H9 (cell line): ENCODE measurements around the gene PTPN11. TPM values are rescaled to one million over a fixed set of nuclear protein-coding genes. Genes with fewer than 3 reads are reported as not detected.

Source experiments
- DNase-seq: peaks from one replicate; pipeline ENCODE4 v3.0.0-alpha.2; 2017
- H2AFZ ChIP-seq: one replicate; pipeline ENCODE4 v1.6.1; 2013; ENCODE audit warnings: mild to moderate bottlenecking, low read length, control low read depth, moderate library complexity
- H2AK5ac ChIP-seq: 2 replicates; pipeline ENCODE4 v1.6.1; 2013; ENCODE audit warnings: low read length, control low read depth, mixed read lengths; ENCODE audit not compliant: insufficient read length
- H2BK120ac ChIP-seq: one replicate; pipeline ENCODE4 v1.6.1; 2013; ENCODE audit warnings: low read depth, mild to moderate bottlenecking, low read length, control low read depth, inconsistent platforms; ENCODE audit not compliant: poor library complexity, severe bottlenecking
- H2BK12ac ChIP-seq: 2 replicates; pipeline ENCODE4 v1.6.1; 2013; ENCODE audit warnings: low read length, control low read depth, mixed read lengths, low read depth; ENCODE audit not compliant: insufficient read length
- H2BK15ac ChIP-seq: 2 replicates; pipeline ENCODE4 v1.6.1; 2013; ENCODE audit warnings: low read depth, low read length, control low read depth
- H2BK20ac ChIP-seq: one replicate; pipeline ENCODE4 v1.6.1; 2013; ENCODE audit warnings: low read depth, mild to moderate bottlenecking, low read length, control low read depth, inconsistent platforms; ENCODE audit not compliant: poor library complexity, severe bottlenecking
- H2BK5ac ChIP-seq: 2 replicates; pipeline ENCODE4 v1.6.1; 2013; ENCODE audit warnings: low read length, control low read depth, mixed read lengths; ENCODE audit not compliant: insufficient read length
- H3K14ac ChIP-seq: 2 replicates; pipeline ENCODE4 v1.6.1; 2013; ENCODE audit warnings: low read length, control low read depth; ENCODE audit not compliant: insufficient read depth
- H3K18ac ChIP-seq: 2 replicates; pipeline ENCODE4 v1.6.1; 2013; ENCODE audit warnings: low read depth, mild to moderate bottlenecking, mixed read lengths, low read length, control low read depth; ENCODE audit not compliant: insufficient read length
- H3K23ac ChIP-seq: 2 replicates; pipeline ENCODE4 v1.6.1; 2013; ENCODE audit warnings: low read length, control low read depth, mixed read lengths, low read depth; ENCODE audit not compliant: insufficient read length
- H3K23me2 ChIP-seq: 2 replicates; pipeline ENCODE4 v1.6.1; 2013; ENCODE audit warnings: low read depth, mild to moderate bottlenecking, mixed read lengths, low read length, control low read depth; ENCODE audit not compliant: insufficient read length, poor library complexity, severe bottlenecking
- H3K27ac ChIP-seq: 2 replicates; pipeline ENCODE4 v1.5.1; 2013; ENCODE audit warnings: low read length, control low read depth, mixed read lengths, low read depth; ENCODE audit not compliant: insufficient read length
- H3K27me3 ChIP-seq: 2 replicates; pipeline ENCODE4 v1.6.1; 2013; ENCODE audit warnings: low read length, control low read depth, inconsistent platforms; ENCODE audit not compliant: insufficient read depth
- H3K4ac ChIP-seq: 2 replicates; pipeline ENCODE4 v1.6.1; 2013; ENCODE audit warnings: low read depth, mild to moderate bottlenecking, control low read depth, inconsistent platforms, low read length, moderate library complexity
- H3K4me1 ChIP-seq: 2 replicates; pipeline ENCODE4 v1.6.1; 2013; ENCODE audit warnings: low read length, control low read depth, inconsistent platforms; ENCODE audit not compliant: insufficient read depth
- H3K4me2 ChIP-seq: 2 replicates; pipeline ENCODE4 v1.6.1; 2013; ENCODE audit warnings: low read length, control low read depth, mixed read lengths; ENCODE audit not compliant: insufficient read length, insufficient read depth
- H3K56ac ChIP-seq: 2 replicates; pipeline ENCODE4 v1.6.1; 2013; ENCODE audit warnings: low read depth, mild to moderate bottlenecking, mixed read lengths, low read length, control low read depth; ENCODE audit not compliant: insufficient read length
- H3K79me1 ChIP-seq: 2 replicates; pipeline ENCODE4 v1.6.1; 2013; ENCODE audit warnings: low read depth, mild to moderate bottlenecking, moderate library complexity, low read length, control low read depth, inconsistent platforms; ENCODE audit not compliant: insufficient read depth, poor library complexity, severe bottlenecking
- H3K79me2 ChIP-seq: 2 replicates; pipeline ENCODE4 v1.6.1; 2013; ENCODE audit warnings: low read length, control low read depth, inconsistent platforms; ENCODE audit not compliant: insufficient read depth
- H3K9ac ChIP-seq: 2 replicates; pipeline ENCODE4 v1.6.1; 2013; ENCODE audit warnings: low read length, control low read depth, mixed read lengths; ENCODE audit not compliant: insufficient read length; ENCODE audit errors: extremely low read depth
- H3K9me3 ChIP-seq: one replicate; pipeline ENCODE4 v1.6.1; 2013; ENCODE audit warnings: low read depth, low read length, inconsistent platforms; ENCODE audit not compliant: control insufficient read depth
- H3T11ph ChIP-seq: one replicate; pipeline ENCODE4 v1.6.1; 2013; ENCODE audit warnings: mild to moderate bottlenecking, low read length, control low read depth, inconsistent platforms
- H4K20me1 ChIP-seq: one replicate; pipeline ENCODE4 v1.6.1; 2013; ENCODE audit not compliant: control insufficient read depth, insufficient read length, insufficient read depth
- H4K5ac ChIP-seq: 2 replicates; pipeline ENCODE4 v1.6.1; 2013; ENCODE audit warnings: low read depth, mild to moderate bottlenecking, mixed read lengths, low read length, control low read depth; ENCODE audit not compliant: insufficient read length
- H4K8ac ChIP-seq: replicated peaks from 2 replicates; pipeline ENCODE4 v1.6.1; 2013; ENCODE audit warnings: low read length, control low read depth, mixed read lengths, low read depth; ENCODE audit not compliant: insufficient read length
- H4K91ac ChIP-seq: 2 replicates; pipeline ENCODE4 v1.6.1; 2013; ENCODE audit warnings: low read depth, mild to moderate bottlenecking, moderate library complexity, mixed read lengths, low read length, control low read depth; ENCODE audit not compliant: insufficient read length
- H3K27ac Mint-ChIP-seq, 3 experiments: 2 replicates in 2 of 3; 3 replicates in 1 of 3; pipeline ENCODE4 v1.8.0; 2020 to 2021; ENCODE audit warnings: mixed read lengths in 3 of 3, mild to moderate bottlenecking in 1 of 3, moderate library complexity in 1 of 3
- H3K27me3 Mint-ChIP-seq: 2 replicates; pipeline ENCODE4 v1.8.0; 2021; ENCODE audit warnings: low read depth, mild to moderate bottlenecking, moderate library complexity, mixed read lengths
- H3K36me3 Mint-ChIP-seq, 3 experiments: 2 replicates in 2 of 3; 3 replicates in 1 of 3; pipeline ENCODE4 v1.8.0; 2020 to 2021; ENCODE audit warnings: low read depth in 3 of 3, mixed read lengths in 3 of 3; ENCODE audit not compliant: insufficient read depth in 1 of 3
- H3K4me1 Mint-ChIP-seq, 2 experiments: 2 replicates each; pipeline ENCODE4 v1.8.0; 2020; ENCODE audit warnings: mixed read lengths in 2 of 2
- H3K4me3 Mint-ChIP-seq, 2 experiments: 2 replicates in 1 of 2; 3 replicates in 1 of 2; pipeline ENCODE4 v1.8.0; 2020 to 2021; ENCODE audit warnings: mild to moderate bottlenecking in 2 of 2, mixed read lengths in 2 of 2, moderate library complexity in 1 of 2
- H3K9me3 Mint-ChIP-seq, 2 experiments: 2 replicates in 1 of 2; 3 replicates in 1 of 2; pipeline ENCODE4 v1.8.0; 2020; ENCODE audit warnings: mild to moderate bottlenecking in 2 of 2, mixed read lengths in 2 of 2, moderate library complexity in 1 of 2
- WGBS: extraction: QIAGEN DNeasy Blood & Tissue Kit; methylation state at CpG from one replicate; pipeline ENCODE4 v1.1.7; 2013; ENCODE audit warnings: missing lambda C conversion rate, low lambda C conversion rate, mixed read lengths; ENCODE audit not compliant: insufficient read length; ENCODE audit errors: extremely low coverage; 5-methylcytosine and 5-hydroxymethylcytosine counted together
- total RNA-seq: library from RNA; stranded (reverse); gene quantifications from 2 replicates; pipeline ENCODE4 v1.2.1, GENCODE V29; 2021
- TF ChIP-seq, protein P1 (sequence below): fragments of 200-600 bp; sonication (generic); conservative IDR thresholded peaks from 3 replicates; pipeline ENCODE4 v1.8.0; 2021; ENCODE audit warnings: antibody characterized with exemption, mild to moderate bottlenecking

Gene PTPN11
- total RNA-seq, 1 experiment from 2014 or later, result 112 TPM

DNA sequence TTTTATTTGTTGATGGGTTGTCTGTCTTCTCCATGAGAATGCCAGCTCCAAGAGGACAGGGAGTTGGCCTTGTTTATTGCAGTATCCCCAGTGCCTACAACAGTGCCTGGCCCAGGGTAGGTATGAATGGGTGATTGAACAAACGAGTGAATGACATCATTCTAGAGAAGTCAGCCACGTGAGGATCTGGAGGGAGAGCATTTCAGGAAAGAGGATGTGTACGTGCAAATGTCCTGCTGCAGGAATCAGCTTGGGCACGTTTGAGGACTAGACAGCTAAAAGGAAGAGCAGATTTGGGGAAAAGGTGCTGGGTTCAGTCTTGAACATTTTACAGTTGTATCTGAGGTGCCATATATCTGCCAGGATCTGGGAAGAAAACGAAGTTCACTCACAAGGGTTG lies 97.1 kb downstream of the PTPN11 start:
- WGBS, result no CpG with 5 or more reads among the region's 5 CpGs
- no peak overlapping the region for H2BK15ac ChIP-seq
- H2AK5ac ChIP-seq, result no peak overlapping the region
- H4K8ac ChIP-seq, result no peak overlapping the region
- H3K9me3 ChIP-seq, result no peaks in the 10 kb centered on the region
- H3K36me3 Mint-ChIP-seq, result no peaks in the 10 kb centered on the region
- no peaks in the 10 kb centered on the region for H4K20me1 ChIP-seq
- no peak overlapping the region for H3T11ph ChIP-seq
- H4K5ac ChIP-seq, result no peak overlapping the region
- H2BK120ac ChIP-seq, result no peak overlapping the region
- no peaks in the 10 kb centered on the region for H3K79me1 ChIP-seq
- TF ChIP-seq, protein P1, sequence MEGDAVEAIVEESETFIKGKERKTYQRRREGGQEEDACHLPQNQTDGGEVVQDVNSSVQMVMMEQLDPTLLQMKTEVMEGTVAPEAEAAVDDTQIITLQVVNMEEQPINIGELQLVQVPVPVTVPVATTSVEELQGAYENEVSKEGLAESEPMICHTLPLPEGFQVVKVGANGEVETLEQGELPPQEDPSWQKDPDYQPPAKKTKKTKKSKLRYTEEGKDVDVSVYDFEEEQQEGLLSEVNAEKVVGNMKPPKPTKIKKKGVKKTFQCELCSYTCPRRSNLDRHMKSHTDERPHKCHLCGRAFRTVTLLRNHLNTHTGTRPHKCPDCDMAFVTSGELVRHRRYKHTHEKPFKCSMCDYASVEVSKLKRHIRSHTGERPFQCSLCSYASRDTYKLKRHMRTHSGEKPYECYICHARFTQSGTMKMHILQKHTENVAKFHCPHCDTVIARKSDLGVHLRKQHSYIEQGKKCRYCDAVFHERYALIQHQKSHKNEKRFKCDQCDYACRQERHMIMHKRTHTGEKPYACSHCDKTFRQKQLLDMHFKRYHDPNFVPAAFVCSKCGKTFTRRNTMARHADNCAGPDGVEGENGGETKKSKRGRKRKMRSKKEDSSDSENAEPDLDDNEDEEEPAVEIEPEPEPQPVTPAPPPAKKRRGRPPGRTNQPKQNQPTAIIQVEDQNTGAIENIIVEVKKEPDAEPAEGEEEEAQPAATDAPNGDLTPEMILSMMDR, result no peak
- H3K27me3 Mint-ChIP-seq, result no peaks in the 10 kb centered on the region; the same call in 1 of the 2 replicates
- no peak overlapping the region for H3K27ac ChIP-seq
- no peaks in the 10 kb centered on the region for H3K79me2 ChIP-seq
- no peak overlapping the region for H3K14ac ChIP-seq
- no peak overlapping the region for H3K4me3 Mint-ChIP-seq
- no peak overlapping the region for H3K23ac ChIP-seq
- no peak overlapping the region for H4K91ac ChIP-seq
- no peaks in the 10 kb centered on the region for H3K23me2 ChIP-seq
- no peak overlapping the region for H3K9ac ChIP-seq
- no peak overlapping the region for H3K4me2 ChIP-seq
- no peaks in the 10 kb centered on the region for H3K27me3 ChIP-seq
- H3K4ac ChIP-seq, result no peak overlapping the region
- H2BK20ac ChIP-seq, result no peak overlapping the region
- H2BK5ac ChIP-seq, result no peak overlapping the region
- H3K9me3 Mint-ChIP-seq, result 0 out of 5 replicates have a peak, but pooled peaks cover 0 to 3% of the 10 kb centered on the region in 2 experiments
- H3K27ac Mint-ChIP-seq, result no peak overlapping the region
- H2BK12ac ChIP-seq, result no peak overlapping the region
- H2AFZ ChIP-seq, result no peak overlapping the region
- no peak overlapping the region for H3K56ac ChIP-seq
- no peaks in the 10 kb centered on the region; the same call in 1 of the 2 replicates for H3K4me1 ChIP-seq
- peaks cover 0 to 8% of the 10 kb centered on the region in 2 experiments; a peak in 2 of 4 replicates for H3K4me1 Mint-ChIP-seq
- H3K18ac ChIP-seq, result no peak overlapping the region
- DNase-seq, result no peak
